ENCODE data around the gene RYR1.

GRCh38 chr19:38565691-38566105 is 132.2 kb downstream of the RYR1 start:
- TF ChIP-seq, protein P1, sequence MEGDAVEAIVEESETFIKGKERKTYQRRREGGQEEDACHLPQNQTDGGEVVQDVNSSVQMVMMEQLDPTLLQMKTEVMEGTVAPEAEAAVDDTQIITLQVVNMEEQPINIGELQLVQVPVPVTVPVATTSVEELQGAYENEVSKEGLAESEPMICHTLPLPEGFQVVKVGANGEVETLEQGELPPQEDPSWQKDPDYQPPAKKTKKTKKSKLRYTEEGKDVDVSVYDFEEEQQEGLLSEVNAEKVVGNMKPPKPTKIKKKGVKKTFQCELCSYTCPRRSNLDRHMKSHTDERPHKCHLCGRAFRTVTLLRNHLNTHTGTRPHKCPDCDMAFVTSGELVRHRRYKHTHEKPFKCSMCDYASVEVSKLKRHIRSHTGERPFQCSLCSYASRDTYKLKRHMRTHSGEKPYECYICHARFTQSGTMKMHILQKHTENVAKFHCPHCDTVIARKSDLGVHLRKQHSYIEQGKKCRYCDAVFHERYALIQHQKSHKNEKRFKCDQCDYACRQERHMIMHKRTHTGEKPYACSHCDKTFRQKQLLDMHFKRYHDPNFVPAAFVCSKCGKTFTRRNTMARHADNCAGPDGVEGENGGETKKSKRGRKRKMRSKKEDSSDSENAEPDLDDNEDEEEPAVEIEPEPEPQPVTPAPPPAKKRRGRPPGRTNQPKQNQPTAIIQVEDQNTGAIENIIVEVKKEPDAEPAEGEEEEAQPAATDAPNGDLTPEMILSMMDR (IDR thresholded peaks at IDR 0.05): no peak
- TF ChIP-seq POLR2A (IDR thresholded peaks at IDR 0.05): no peak
